Skin of body (tissue), 2 donors: ENCODE data around the gene OR52N1. TPM values are rescaled to one million over a fixed set of nuclear protein-coding genes. Genes with fewer than 3 reads are reported as not detected.

ENCODE experiments used
- DNase-seq: peaks from one replicate; lab custom pipeline; 2025; lab: John Stamatoyannopoulos, UW
- total RNA-seq: library from RNA; depleted of rRNA; stranded (reverse); fragments of >200 nt; gene quantifications from one replicate; pipeline ENCODE4 v1.2.3, GENCODE V29; 2014

OR52N1 gene
- total RNA-seq: not detected

- DNase-seq: no peak
Measured at GRCh38 chr11:5791165-5791564, at the start of gene OR52N1. Gene OR52N1 (minus strand): TSS chr11:5791265. CDS start chr11:5788816, 2,449 bp downstream.

GRCh38 chr11:5837695-5838094, 46.6 kb upstream of the OR52N1 start:
- no peak for DNase-seq

- DNase-seq: no peak
Measured at GRCh38 chr11:5833446-5833845, 42.4 kb upstream of the OR52N1 start.

GRCh38 chr11:5831196-5831829, 40.2 kb upstream of the OR52N1 start:
- no peak for DNase-seq

- DNase-seq: no peak
Measured at GRCh38 chr11:5818245-5818886, 27.3 kb upstream of the OR52N1 start.

GRCh38 chr11:5815534-5815933, 24.5 kb upstream of the OR52N1 start:
- no peak for DNase-seq

- DNase-seq: no peak
Measured at GRCh38 chr11:5809905-5810795, 19.1 kb upstream of the OR52N1 start.

GRCh38 chr11:5809122-5809519, 18.1 kb upstream of the OR52N1 start:
- no peak for DNase-seq

GRCh38 chr11:5808500-5809121, 17.5 kb upstream of the OR52N1 start, which contains the start of gene OR52N2:
Gene OR52N2 (plus strand): TSS chr11:5808924. CDS start chr11:5820336, 11,412 bp downstream.
- peak; percentile 6 for DNase-seq

GRCh38 chr11:5807580-5807979, 16.5 kb upstream of the OR52N1 start:
- no peak for DNase-seq

GRCh38 chr11:5803982-5804381, 12.9 kb upstream of the OR52N1 start:
- no peak for DNase-seq

GRCh38 chr11:5796541-5796940, 5.5 kb upstream of the OR52N1 start:
- DNase-seq: no peak

- DNase-seq: no peak
Measured at GRCh38 chr11:5783255-5783654, 7.8 kb downstream of the OR52N1 start, which contains the start of gene OR52N5. Gene OR52N5 (minus strand): TSS chr11:5783355. CDS start chr11:5778634, 4,721 bp downstream.

GRCh38 chr11:5767056-5767455, 24.0 kb downstream of the OR52N1 start:
- no peak for DNase-seq

GRCh38 chr11:5753943-5754342, 37.1 kb downstream of the OR52N1 start, which contains the start of gene OR52N4:
Gene OR52N4 (plus strand): TSS chr11:5754243. CDS start chr11:5754741, 498 bp downstream.
- no peak for DNase-seq

- no peak for DNase-seq
Measured at GRCh38 chr11:5749836-5750235, 41.2 kb downstream of the OR52N1 start.

- DNase-seq: no peak
Measured at GRCh38 chr11:5746614-5747013, 44.5 kb downstream of the OR52N1 start.

- no peak for DNase-seq
Measured at GRCh38 chr11:5738431-5738830, 52.6 kb downstream of the OR52N1 start.

- no peak for DNase-seq
Measured at GRCh38 chr11:5737670-5738392, 53.2 kb downstream of the OR52N1 start.

- DNase-seq: no peak
Measured at GRCh38 chr11:5737091-5737490, 54.0 kb downstream of the OR52N1 start.
